ENCODE results near the gene PGC. TPM values are rescaled to one million over a fixed set of nuclear protein-coding genes. Genes with fewer than 3 reads are reported as not detected.

The PGC gene
- total RNA-seq, 4 donors from 2014 or later = not detected

DNA sequence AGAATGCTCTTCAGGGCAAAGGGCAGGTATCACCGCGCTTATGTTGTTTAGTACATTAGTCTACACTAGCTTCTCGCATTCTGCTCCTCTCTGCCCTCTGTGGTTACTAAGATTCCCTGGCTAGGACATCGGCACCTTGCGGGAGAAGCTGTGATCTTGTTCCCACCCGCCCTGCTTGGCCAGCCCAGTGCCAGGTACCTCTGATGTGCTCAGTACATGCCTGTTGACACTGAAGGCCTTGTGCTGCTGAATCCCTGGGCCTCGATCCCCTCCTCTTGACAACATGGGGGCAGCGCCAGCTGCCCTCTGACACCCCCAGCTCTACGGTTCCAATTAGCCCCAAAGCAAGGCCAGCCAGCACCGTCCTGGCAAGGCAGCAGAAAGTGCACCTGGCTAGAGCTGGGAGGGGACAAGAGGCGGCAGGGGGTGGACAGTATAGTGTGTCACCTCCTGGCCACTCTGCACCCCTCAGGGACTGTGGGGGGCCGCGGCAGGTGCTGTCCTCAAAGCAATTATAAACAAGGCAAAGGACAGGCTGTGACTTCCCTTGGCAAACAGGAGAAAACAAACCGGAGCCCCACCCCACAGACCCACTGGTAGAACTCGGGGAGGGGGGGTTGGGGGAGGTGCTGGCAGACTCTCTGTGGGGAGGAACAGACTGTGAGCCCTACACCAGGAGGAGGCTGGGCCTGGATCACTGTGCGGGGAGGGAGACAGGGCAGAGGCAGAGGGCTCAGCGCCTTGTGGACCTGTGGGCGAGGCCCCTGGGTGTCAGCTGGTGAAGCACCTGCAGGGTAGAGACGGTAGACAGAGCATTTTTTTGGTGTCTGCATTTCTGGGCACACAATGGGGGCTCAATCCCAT is 18.9 kb downstream of the PGC start:
- Histone ChIP-seq H3K27ac (peak overlapping the region; percentile 35 to 55 (median 47)), H3K4me3 (replicated peaks in 1 of 3) (no peak overlapping the region), H3K9me3 (no peaks in the 10 kb centered on the region), H3K36me3 (no peaks in the 10 kb centered on the region), H3K27me3 (no peaks in the 10 kb centered on the region), H3K4me1 (peaks cover 54 to 80% of the 10 kb centered on the region in 2 donors)
- peak in 1 of 2 donors; percentile 14 for TF ChIP-seq POLR2A (IDR thresholded peaks at IDR 0.05)
- TF ChIP-seq, protein P1, sequence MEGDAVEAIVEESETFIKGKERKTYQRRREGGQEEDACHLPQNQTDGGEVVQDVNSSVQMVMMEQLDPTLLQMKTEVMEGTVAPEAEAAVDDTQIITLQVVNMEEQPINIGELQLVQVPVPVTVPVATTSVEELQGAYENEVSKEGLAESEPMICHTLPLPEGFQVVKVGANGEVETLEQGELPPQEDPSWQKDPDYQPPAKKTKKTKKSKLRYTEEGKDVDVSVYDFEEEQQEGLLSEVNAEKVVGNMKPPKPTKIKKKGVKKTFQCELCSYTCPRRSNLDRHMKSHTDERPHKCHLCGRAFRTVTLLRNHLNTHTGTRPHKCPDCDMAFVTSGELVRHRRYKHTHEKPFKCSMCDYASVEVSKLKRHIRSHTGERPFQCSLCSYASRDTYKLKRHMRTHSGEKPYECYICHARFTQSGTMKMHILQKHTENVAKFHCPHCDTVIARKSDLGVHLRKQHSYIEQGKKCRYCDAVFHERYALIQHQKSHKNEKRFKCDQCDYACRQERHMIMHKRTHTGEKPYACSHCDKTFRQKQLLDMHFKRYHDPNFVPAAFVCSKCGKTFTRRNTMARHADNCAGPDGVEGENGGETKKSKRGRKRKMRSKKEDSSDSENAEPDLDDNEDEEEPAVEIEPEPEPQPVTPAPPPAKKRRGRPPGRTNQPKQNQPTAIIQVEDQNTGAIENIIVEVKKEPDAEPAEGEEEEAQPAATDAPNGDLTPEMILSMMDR (IDR thresholded peaks at IDR 0.05) = no peak
- intact Hi-C loops (cut with DNase I) = no loop called here
- peak; percentile 53 to 56 for DNase-seq
- WGBS, 2 donors = 76 to 77% methylated on average over 17 to 19 of the region's 19 CpGs

DNA sequence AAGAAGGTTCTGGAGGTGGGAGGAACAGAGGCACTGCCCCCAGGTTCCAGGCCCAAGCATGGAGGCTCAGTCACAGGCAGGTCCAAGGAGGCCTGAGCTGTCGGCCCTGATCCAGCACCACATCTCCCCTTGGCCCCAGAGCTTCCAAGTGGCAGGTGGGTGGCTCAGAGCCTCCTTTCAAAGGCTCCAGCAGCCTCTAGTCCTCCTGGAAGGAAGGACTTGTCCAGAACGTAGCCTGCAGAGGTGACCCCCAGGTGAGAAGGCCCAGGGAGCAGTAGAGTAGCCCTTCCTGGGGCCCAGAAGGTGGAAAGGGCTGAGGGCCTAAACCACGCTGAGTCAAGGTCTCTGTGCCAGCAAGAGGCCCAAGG is 19.5 kb downstream of the PGC start:
- H3K9me3 ChIP-seq = no peaks in the 10 kb centered on the region
- no peak for DNase-seq
- intact Hi-C loops (cut with DNase I) = no loop called here
- no peaks in the 10 kb centered on the region for H3K36me3 ChIP-seq
- no peak overlapping the region for H3K4me3 ChIP-seq (replicated peaks in 1 of 3)
- no peaks in the 10 kb centered on the region for H3K27me3 ChIP-seq
- WGBS, 2 donors = 79 to 100% methylated on average over 2 to 3 of the region's 3 CpGs
- H3K27ac ChIP-seq = peak overlapping the region in 2 of 3 donors; percentile 47 to 55
- peaks cover 48 to 80% of the 10 kb centered on the region in 2 donors for H3K4me1 ChIP-seq
- TF ChIP-seq POLR2A (IDR thresholded peaks at IDR 0.05) = no peak
- TF ChIP-seq, protein P1 (IDR thresholded peaks at IDR 0.05) = no peak

DNA sequence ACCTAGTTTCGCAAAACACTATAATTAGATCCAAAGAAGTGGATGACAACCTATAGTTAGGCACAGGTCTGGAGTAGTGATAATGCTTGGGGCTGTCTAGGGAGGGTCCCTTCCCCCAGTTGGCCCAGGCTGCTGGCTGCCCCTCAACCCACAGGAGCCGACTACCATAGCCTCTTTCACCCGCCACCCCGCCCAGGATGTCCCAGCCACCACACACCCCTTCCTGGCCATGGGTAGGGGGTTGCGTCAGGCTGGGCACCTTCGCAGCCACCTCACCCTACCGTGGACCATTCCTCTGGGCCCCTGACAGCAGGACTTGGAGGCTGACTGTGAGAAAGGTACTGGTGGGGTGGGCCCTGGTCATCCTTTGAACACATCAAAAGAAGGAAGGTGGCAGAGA is 20.3 kb downstream of the PGC start:
- no peaks in the 10 kb centered on the region for H3K36me3 ChIP-seq
- H3K4me1 ChIP-seq = peaks cover 41 to 80% of the 10 kb centered on the region in 2 donors
- no peak for TF ChIP-seq POLR2A (IDR thresholded peaks at IDR 0.05)
- no peak for DNase-seq
- H3K9me3 ChIP-seq = no peaks in the 10 kb centered on the region
- intact Hi-C loops (cut with DNase I) = no loop called here
- 81 to 84% methylated on average over 7 of the region's 7 CpGs for WGBS, 2 donors
- H3K27ac ChIP-seq = no peak overlapping the region
- no peaks in the 10 kb centered on the region for H3K27me3 ChIP-seq
- no peak overlapping the region for H3K4me3 ChIP-seq (replicated peaks in 1 of 3)

DNA sequence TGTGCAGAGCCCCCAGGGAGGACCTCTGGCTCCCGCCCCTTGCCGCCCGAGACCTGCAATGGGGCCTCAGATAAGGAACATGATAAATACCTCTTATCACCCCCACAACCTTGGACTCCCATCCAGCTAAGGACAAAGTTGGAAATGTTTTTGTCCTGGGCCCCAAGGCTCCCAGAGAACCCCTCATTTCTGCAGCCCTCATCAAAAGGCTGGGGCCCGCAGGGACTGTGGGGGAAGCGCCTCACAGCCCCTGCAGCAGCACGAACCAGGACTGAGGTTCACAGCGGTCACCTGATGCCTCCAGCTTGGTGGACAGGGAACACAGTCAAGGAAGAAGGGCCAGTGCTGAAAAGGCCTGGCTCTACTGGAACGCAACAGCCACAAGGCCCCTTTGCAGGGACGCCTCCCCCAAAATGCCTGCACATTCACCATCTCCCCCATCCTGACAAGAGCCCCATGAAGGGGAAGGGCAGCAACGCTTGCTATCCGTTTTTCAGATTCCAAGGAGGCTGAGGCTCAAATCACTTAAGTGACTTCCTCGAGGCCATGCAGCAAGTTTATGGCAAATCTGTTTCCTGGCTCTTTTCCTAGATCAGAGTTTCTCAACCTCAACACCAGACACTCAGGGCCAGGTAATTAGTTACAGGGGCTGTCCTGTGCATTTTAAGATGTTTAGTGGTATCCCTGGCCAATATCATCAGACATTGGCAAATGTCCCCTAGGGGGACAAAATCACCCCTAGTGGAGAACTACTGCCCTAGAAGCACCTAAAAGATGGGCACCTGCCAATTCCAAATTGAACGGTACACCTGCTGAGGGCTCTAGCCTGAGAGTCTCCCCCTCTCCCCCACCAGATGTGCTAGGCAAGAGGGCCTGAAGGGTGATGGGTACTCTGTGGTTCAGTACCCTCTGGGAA is 22.4 kb downstream of the PGC start:
- intact Hi-C loops (cut with DNase I) = no loop called here
- TF ChIP-seq POLR2A (IDR thresholded peaks at IDR 0.05) = no peak
- TF ChIP-seq, protein P1 (IDR thresholded peaks at IDR 0.05) = no peak
- Histone ChIP-seq H3K36me3 (no peaks in the 10 kb centered on the region), H3K27ac (no peak overlapping the region), H3K9me3 (no peaks in the 10 kb centered on the region), H3K4me3 (replicated peaks in 1 of 3) (no peak overlapping the region), H3K4me1 (peaks cover 29 to 70% of the 10 kb centered on the region in 2 donors), H3K27me3 (no peaks in the 10 kb centered on the region)
- DNase-seq = no peak
- 78 to 87% methylated on average over 10 to 13 of the region's 13 CpGs for WGBS, 2 donors

DNA sequence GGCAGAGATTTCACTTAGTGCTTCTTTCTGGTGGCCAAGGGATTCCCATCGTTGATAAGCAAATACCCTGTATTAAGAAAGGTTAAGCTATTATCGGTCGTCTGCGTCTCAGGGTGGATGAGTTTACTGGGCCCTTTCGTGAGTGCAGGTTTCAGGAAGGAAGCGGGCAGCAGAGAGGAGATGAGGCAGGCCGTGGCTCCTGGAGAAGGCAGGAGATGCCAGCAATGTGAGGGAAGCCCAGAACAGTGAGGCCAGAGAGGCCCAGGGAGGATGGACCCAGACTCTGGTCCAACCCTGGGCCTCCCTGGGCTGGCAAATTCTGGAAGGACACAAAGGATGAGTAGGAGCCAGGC is 23.0 kb downstream of the PGC start:
- no peak for TF ChIP-seq POLR2A (IDR thresholded peaks at IDR 0.05)
- TF ChIP-seq, protein P1 (IDR thresholded peaks at IDR 0.05) = no peak
- H3K9me3 ChIP-seq = no peaks in the 10 kb centered on the region
- no peaks in the 10 kb centered on the region for H3K36me3 ChIP-seq
- no peaks in the 10 kb centered on the region for H3K27me3 ChIP-seq
- intact Hi-C loops (cut with DNase I) = no loop called here
- 86 to 92% methylated on average over 7 of the region's 7 CpGs for WGBS, 2 donors
- H3K4me1 ChIP-seq = peaks cover 31 to 70% of the 10 kb centered on the region in 2 donors
- H3K4me3 ChIP-seq (replicated peaks in 1 of 3) = no peak overlapping the region
- no peak for DNase-seq
- H3K27ac ChIP-seq = peak overlapping the region in 1 of 3 donors; percentile 48

Measured in thyroid gland (tissue), 4 donors.